ENCODE data around the gene PURB.

- TF ChIP-seq POLR2A (IDR thresholded peaks at IDR 0.05; ENCODE audit: low read depth, low read length): no peak
- TF ChIP-seq, protein P1, sequence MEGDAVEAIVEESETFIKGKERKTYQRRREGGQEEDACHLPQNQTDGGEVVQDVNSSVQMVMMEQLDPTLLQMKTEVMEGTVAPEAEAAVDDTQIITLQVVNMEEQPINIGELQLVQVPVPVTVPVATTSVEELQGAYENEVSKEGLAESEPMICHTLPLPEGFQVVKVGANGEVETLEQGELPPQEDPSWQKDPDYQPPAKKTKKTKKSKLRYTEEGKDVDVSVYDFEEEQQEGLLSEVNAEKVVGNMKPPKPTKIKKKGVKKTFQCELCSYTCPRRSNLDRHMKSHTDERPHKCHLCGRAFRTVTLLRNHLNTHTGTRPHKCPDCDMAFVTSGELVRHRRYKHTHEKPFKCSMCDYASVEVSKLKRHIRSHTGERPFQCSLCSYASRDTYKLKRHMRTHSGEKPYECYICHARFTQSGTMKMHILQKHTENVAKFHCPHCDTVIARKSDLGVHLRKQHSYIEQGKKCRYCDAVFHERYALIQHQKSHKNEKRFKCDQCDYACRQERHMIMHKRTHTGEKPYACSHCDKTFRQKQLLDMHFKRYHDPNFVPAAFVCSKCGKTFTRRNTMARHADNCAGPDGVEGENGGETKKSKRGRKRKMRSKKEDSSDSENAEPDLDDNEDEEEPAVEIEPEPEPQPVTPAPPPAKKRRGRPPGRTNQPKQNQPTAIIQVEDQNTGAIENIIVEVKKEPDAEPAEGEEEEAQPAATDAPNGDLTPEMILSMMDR (IDR thresholded peaks at IDR 0.05 in 2 of 3, conservative IDR thresholded peaks at IDR 0.05 in 1 of 3; ENCODE audit: control insufficient read depth in 2 of 3, extremely low read depth in 1 of 3, insufficient read depth in 1 of 3, low read depth in 3 of 3, low read length in 3 of 3): no peak
- TF ChIP-seq JUND (IDR thresholded peaks at IDR 0.05; ENCODE audit: low read depth, low read length): no peak
- TF ChIP-seq YY1 (IDR thresholded peaks at IDR 0.05; ENCODE audit: low read depth, low read length): no peak
- no peak for TF ChIP-seq TCF3 (IDR thresholded peaks at IDR 0.05; ENCODE audit: borderline replicate concordance, insufficient read depth, low read depth, low read length)
- no peak for TF ChIP-seq CUX1 (IDR thresholded peaks at IDR 0.05; ENCODE audit: insufficient replicate concordance, low read depth, low read length)
- no peak for TF ChIP-seq ZNF274 (IDR thresholded peaks at IDR 0.05; ENCODE audit: insufficient read depth, insufficient read length)
- no peak for TF ChIP-seq RCOR1 (conservative IDR thresholded peaks at IDR 0.05; ENCODE audit: low read depth, low read length)
- no peak for TF ChIP-seq MYC (IDR thresholded peaks at IDR 0.05; ENCODE audit: insufficient read depth, insufficient read length, insufficient replicate concordance, low read length, severe bottlenecking)
- TF ChIP-seq FOXM1 (IDR thresholded peaks at IDR 0.05; ENCODE audit: low read depth, low read length): no peak
- no peak for TF ChIP-seq ZNF384 (IDR thresholded peaks at IDR 0.05; ENCODE audit: borderline replicate concordance, low read depth, low read length)
- no peak for TF ChIP-seq NFYA (IDR thresholded peaks at IDR 0.05; ENCODE audit: borderline replicate concordance, low read depth, low read length)
- no peak for TF ChIP-seq ZNF207 (IDR thresholded peaks at IDR 0.05; ENCODE audit: borderline replicate concordance)
These were observed 32.7 kb upstream of the PURB start for GRCh38 chr7:44918029-44918428.
